ENCODE data around the gene LYRM9.

The LYRM9 gene

GRCh38 chr17:27854163-27854562 lies 39.0 kb downstream of the LYRM9 start:
- TF ChIP-seq USF1 (IDR thresholded peaks at IDR 0.05) (no peak), EGR1 (IDR thresholded peaks at IDR 0.05) (no peak), MAX (IDR thresholded peaks at IDR 0.05) (no peak), YY1 (IDR thresholded peaks at IDR 0.05; ENCODE audit: low read depth) (no peak), RAD21 (IDR thresholded peaks at IDR 0.05; ENCODE audit: low read depth) (no peak), TCF12 (IDR thresholded peaks at IDR 0.05; ENCODE audit: low read depth) (no peak), TAF1 (IDR thresholded peaks at IDR 0.05; ENCODE audit: low read depth) (no peak)

GRCh38 chr17:27853091-27853490 lies 40.1 kb downstream of the LYRM9 start:
- TF ChIP-seq CEBPB (IDR thresholded peaks at IDR 0.05) (no peak), USF1 (IDR thresholded peaks at IDR 0.05) (no peak), TCF12 (IDR thresholded peaks at IDR 0.05; ENCODE audit: low read depth) (no peak), ZBTB7A (IDR thresholded peaks at IDR 0.05; ENCODE audit: low read depth) (no peak), FOXM1 (IDR thresholded peaks at IDR 0.05; ENCODE audit: borderline replicate concordance, low read depth) (no peak), EP300 (IDR thresholded peaks at IDR 0.05; ENCODE audit: borderline replicate concordance) (no peak), MAX (IDR thresholded peaks at IDR 0.05) (no peak), YY1 (IDR thresholded peaks at IDR 0.05; ENCODE audit: low read depth) (no peak), NFIC (IDR thresholded peaks at IDR 0.05) (no peak), REST (IDR thresholded peaks at IDR 0.05; ENCODE audit: low read depth) (no peak), TEAD4 (IDR thresholded peaks at IDR 0.05) (no peak), CREB1 (IDR thresholded peaks at IDR 0.05; ENCODE audit: low read depth) (no peak), EGR1 (IDR thresholded peaks at IDR 0.05) (no peak), TAF1 (IDR thresholded peaks at IDR 0.05; ENCODE audit: low read depth) (no peak), RAD21 (IDR thresholded peaks at IDR 0.05; ENCODE audit: low read depth) (no peak)

DNA sequence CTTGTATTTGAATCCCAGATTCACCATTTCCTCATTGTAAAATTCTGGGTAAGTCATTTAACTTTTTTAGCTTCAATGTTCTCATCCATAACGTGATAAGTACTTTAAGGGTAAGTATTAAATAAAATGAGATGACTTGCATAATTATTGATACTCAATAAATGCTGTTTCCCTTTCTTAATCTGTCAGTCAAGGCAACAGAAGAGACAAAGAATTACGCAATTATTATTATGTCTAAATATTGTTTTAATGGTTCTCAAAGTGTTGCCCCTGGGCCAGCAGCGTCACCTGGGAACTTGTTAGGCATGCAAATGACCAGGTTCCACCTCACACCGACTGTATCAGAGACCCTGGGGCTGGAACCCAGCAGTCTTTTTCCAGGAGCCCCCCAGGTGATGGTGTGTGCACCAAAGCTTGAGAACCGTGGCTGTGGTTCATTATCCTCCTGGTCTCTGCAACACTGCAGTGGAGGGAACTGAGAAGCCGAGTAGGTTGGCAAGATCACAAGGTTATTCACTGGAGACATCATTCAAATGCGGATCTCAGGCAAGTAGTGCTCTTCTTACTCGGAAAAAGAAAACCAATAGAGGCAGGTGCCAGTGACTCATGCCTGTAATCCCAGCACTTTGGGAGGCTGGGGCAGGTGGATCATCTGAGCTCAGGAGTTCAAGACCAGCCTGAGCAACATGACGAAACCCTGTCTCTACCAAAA lies 43.5 kb downstream of the LYRM9 start:
- TF ChIP-seq EP300 (IDR thresholded peaks at IDR 0.05; ENCODE audit: borderline replicate concordance), result no peak
- TF ChIP-seq YY1 (IDR thresholded peaks at IDR 0.05; ENCODE audit: low read depth), result no peak
- no peak for TF ChIP-seq MAX (IDR thresholded peaks at IDR 0.05)
- TF ChIP-seq TEAD4 (IDR thresholded peaks at IDR 0.05), result no peak
- no peak for TF ChIP-seq CEBPB (IDR thresholded peaks at IDR 0.05)
- no peak for TF ChIP-seq REST (IDR thresholded peaks at IDR 0.05; ENCODE audit: low read depth)
- TF ChIP-seq EGR1 (IDR thresholded peaks at IDR 0.05), result no peak
- TF ChIP-seq RAD21 (IDR thresholded peaks at IDR 0.05; ENCODE audit: low read depth), result no peak
- no peak for TF ChIP-seq FOXM1 (IDR thresholded peaks at IDR 0.05; ENCODE audit: borderline replicate concordance, low read depth)
- no peak for TF ChIP-seq TCF12 (IDR thresholded peaks at IDR 0.05; ENCODE audit: low read depth)
- TF ChIP-seq USF1 (IDR thresholded peaks at IDR 0.05), result no peak
- no peak for TF ChIP-seq TAF1 (IDR thresholded peaks at IDR 0.05; ENCODE audit: low read depth)
- TF ChIP-seq NFIC (IDR thresholded peaks at IDR 0.05), result no peak
- TF ChIP-seq ZBTB7A (IDR thresholded peaks at IDR 0.05; ENCODE audit: low read depth), result no peak
- TF ChIP-seq CREB1 (IDR thresholded peaks at IDR 0.05; ENCODE audit: low read depth), result no peak

GRCh38 chr17:27848931-27849330 lies 44.2 kb downstream of the LYRM9 start:
- TF ChIP-seq EP300 (IDR thresholded peaks at IDR 0.05; ENCODE audit: borderline replicate concordance) (no peak), TAF1 (IDR thresholded peaks at IDR 0.05; ENCODE audit: low read depth) (no peak), NFIC (IDR thresholded peaks at IDR 0.05) (no peak), FOXM1 (IDR thresholded peaks at IDR 0.05; ENCODE audit: borderline replicate concordance, low read depth) (no peak), CREB1 (IDR thresholded peaks at IDR 0.05; ENCODE audit: low read depth) (no peak), ZBTB7A (IDR thresholded peaks at IDR 0.05; ENCODE audit: low read depth) (no peak), USF1 (IDR thresholded peaks at IDR 0.05) (no peak), YY1 (IDR thresholded peaks at IDR 0.05; ENCODE audit: low read depth) (no peak), RAD21 (IDR thresholded peaks at IDR 0.05; ENCODE audit: low read depth) (no peak), TEAD4 (IDR thresholded peaks at IDR 0.05) (no peak), CEBPB (IDR thresholded peaks at IDR 0.05) (no peak), TCF12 (IDR thresholded peaks at IDR 0.05; ENCODE audit: low read depth) (no peak), REST (IDR thresholded peaks at IDR 0.05; ENCODE audit: low read depth) (no peak), MAX (IDR thresholded peaks at IDR 0.05) (no peak), EGR1 (IDR thresholded peaks at IDR 0.05) (no peak)
